BE2C (cell line): ENCODE measurements around the gene CAMK2D.

Experiments
- DNase-seq: peaks from one replicate; pipeline ENCODE4 v3.0.0-alpha.2; 2020
- H3K27me3 ChIP-seq: fragments of 250-450 bp; sonication (Bioruptor Pico); 2 replicates; pipeline ENCODE4 v1.5.1; 2020; ENCODE audit warnings: mild to moderate bottlenecking
- H3K36me3 ChIP-seq: fragments of 250-450 bp; sonication (Bioruptor Pico); 2 replicates; pipeline ENCODE4 v1.5.1; 2020; ENCODE audit warnings: mild to moderate bottlenecking
- H3K4me1 ChIP-seq: fragments of 250-450 bp; sonication (Bioruptor Pico); 2 replicates; pipeline ENCODE4 v1.5.1; 2020
- H3K4me3 ChIP-seq: 2 replicates; pipeline ENCODE4 v1.5.1; 2011; ENCODE audit warnings: low read depth, low read length
- H3K9me3 ChIP-seq: fragments of 250-450 bp; sonication (Bioruptor Pico); 2 replicates; pipeline ENCODE4 v1.5.1; 2020
- CTCF ChIP-seq: IDR thresholded peaks from 2 replicates; pipeline ENCODE4 v1.5.1; 2012; ENCODE audit warnings: mild to moderate bottlenecking, low read depth, low read length

The CAMK2D gene

DNA sequence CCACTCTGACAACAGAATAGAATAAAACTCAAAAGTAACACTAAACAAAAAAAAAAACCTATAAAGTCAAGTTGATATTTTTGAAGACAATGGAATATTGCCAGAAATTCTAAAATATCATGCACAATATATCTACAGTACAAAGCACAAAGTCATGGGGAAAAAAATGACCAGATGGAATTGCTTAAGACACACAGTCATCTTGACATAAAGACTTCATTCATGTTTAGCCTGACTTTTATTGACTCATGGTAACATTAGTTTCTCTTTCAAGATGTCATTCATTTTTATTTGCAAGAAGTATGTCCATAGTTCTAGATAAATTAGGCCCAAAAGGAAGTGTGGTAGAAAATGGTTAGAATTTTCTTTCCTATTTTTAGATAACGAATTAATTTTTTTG is 259.1 kb downstream of the CAMK2D start:
- DNase-seq, result no peak
- H3K36me3 ChIP-seq, result no peaks in the 10 kb centered on the region

GRCh38 chr4:113500424-113500823 is 261.1 kb downstream of the CAMK2D start:
- no peak for DNase-seq
- no peak for TF ChIP-seq CTCF
- Histone ChIP-seq H3K4me3 (no peak overlapping the region), H3K9me3 (no peaks in the 10 kb centered on the region), H3K36me3 (no peaks in the 10 kb centered on the region), H3K27me3 (no peaks in the 10 kb centered on the region), H3K4me1 (no peaks in the 10 kb centered on the region)

More for the DNA sequence above, 259.1 kb downstream of the CAMK2D start:
- Histone ChIP-seq H3K9me3 (no peaks in the 10 kb centered on the region), H3K4me3 (no peak overlapping the region), H3K4me1 (no peaks in the 10 kb centered on the region), H3K27me3 (no peaks in the 10 kb centered on the region)
- no peak for TF ChIP-seq CTCF

GRCh38 chr4:113499696-113500095 is 261.8 kb downstream of the CAMK2D start:
- no peak overlapping the region for H3K4me3 ChIP-seq
- DNase-seq, result no peak
- H3K27me3 ChIP-seq, result no peaks in the 10 kb centered on the region
- H3K36me3 ChIP-seq, result no peaks in the 10 kb centered on the region
- H3K9me3 ChIP-seq, result no peaks in the 10 kb centered on the region
- TF ChIP-seq CTCF, result no peak
- no peaks in the 10 kb centered on the region for H3K4me1 ChIP-seq

GRCh38 chr4:113499166-113499565 is 262.4 kb downstream of the CAMK2D start:
- Histone ChIP-seq H3K4me3 (no peak overlapping the region), H3K27me3 (no peaks in the 10 kb centered on the region), H3K36me3 (no peaks in the 10 kb centered on the region), H3K4me1 (no peaks in the 10 kb centered on the region), H3K9me3 (no peaks in the 10 kb centered on the region)
- no peak for TF ChIP-seq CTCF
- DNase-seq, result no peak

DNA sequence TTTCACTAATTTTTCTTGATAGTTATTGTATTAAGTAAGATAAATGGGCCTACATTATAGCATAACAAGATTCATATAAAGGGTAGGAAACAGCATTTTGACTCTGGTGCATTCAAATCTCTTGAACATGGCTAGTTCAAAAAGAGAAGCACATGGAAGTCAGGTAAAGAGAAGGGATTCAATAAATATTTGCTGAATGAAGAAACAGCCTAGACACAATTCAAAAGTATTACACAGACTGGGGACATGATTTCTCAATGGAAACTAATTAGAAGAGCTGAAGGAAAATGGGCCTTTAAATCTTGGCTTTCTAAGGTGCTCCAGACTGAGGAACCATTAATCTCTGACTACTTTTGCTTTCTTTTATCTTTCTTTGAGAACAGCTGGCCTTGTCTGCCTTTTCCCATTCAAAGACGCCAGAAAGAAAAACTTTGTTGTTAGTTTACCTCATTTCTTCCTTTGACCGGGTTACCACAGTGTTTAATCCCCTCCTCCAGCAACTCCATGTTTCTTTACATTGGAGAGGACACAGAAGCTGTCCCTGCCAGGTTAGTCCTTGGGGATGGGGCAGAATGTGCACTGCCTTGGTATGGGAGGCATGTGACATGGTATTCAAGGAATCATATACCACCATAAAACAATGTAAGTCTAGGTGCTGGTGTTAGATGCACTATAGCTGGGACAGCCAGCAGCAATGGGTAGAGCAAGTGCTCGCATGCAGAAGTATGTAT is 264.2 kb downstream of the CAMK2D start:
- no peak for DNase-seq
- no peak overlapping the region for H3K4me3 ChIP-seq
- H3K36me3 ChIP-seq, result no peaks in the 10 kb centered on the region
- TF ChIP-seq CTCF, result no peak
- H3K27me3 ChIP-seq, result no peaks in the 10 kb centered on the region
- H3K9me3 ChIP-seq, result no peaks in the 10 kb centered on the region
- H3K4me1 ChIP-seq, result no peaks in the 10 kb centered on the region

DNA sequence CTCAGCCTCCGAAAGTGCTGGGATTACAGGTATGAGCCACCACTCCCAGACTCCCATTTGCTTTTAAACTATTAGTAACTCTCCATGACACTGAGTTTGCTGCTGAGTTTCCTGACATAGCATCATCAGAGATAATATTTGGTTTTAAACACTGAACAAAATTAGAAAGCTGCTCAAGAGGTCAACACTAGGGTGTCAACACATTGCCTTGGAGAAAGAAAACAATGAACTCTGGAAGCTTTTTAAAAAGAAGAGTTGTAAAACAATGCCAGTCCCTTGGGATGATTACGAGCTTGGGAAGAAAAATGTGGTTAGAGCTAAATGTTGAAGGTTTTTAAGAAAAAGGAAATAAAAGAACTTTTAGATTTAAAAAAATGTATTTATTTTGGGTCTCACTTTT is 264.8 kb downstream of the CAMK2D start:
- no peaks in the 10 kb centered on the region for H3K27me3 ChIP-seq
- H3K4me3 ChIP-seq, result no peak overlapping the region
- no peaks in the 10 kb centered on the region for H3K9me3 ChIP-seq
- no peaks in the 10 kb centered on the region for H3K36me3 ChIP-seq
- TF ChIP-seq CTCF, result no peak
- no peak for DNase-seq
- no peaks in the 10 kb centered on the region for H3K4me1 ChIP-seq
